Coronary artery (tissue), 2 donors: ENCODE measurements around the gene ZNF548.

ENCODE experiments used
- DNase-seq: peaks from one replicate; pipeline ENCODE4 v3.0.0-alpha.2; 2017; ENCODE audit warnings: low spot score
- H3K27ac ChIP-seq, 2 donors: fragments of 200-600 bp; sonication (generic); one replicate each; pipeline ENCODE4 v1.5.1; 2016 to 2019
- H3K4me3 ChIP-seq: fragments of 200-600 bp; sonication (generic); 2 replicates; pipeline ENCODE4 v1.5.1; 2016; ENCODE audit warnings: mild to moderate bottlenecking, moderate library complexity
- TF ChIP-seq, protein P1 (sequence below): fragments of 200-600 bp; sonication (generic); IDR thresholded peaks from one replicate; pipeline ENCODE4 v1.5.1; 2019; ENCODE audit warnings: antibody characterized with exemption

The ZNF548 gene

DNA sequence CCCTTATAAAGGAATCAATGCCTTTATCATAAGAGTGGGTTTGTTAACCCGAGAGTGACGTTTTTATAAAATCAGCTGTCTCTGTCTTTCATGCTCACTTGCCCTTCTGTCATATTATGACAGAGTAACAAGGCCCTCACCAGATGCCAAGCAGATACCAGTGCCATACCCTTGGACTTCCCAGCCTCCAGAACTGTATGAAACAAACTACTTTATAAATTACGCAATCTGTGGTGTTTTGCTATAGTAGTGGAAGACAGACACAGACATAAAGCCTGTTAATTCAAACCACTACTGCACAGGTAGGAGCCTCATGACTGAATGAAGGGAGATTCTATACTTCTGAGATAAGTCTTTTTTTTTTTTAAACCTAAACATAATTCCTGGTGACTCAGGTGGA lies 62.7 kb downstream of the ZNF548 start:
- H3K27ac ChIP-seq = no peak overlapping the region
- TF ChIP-seq, protein P1, sequence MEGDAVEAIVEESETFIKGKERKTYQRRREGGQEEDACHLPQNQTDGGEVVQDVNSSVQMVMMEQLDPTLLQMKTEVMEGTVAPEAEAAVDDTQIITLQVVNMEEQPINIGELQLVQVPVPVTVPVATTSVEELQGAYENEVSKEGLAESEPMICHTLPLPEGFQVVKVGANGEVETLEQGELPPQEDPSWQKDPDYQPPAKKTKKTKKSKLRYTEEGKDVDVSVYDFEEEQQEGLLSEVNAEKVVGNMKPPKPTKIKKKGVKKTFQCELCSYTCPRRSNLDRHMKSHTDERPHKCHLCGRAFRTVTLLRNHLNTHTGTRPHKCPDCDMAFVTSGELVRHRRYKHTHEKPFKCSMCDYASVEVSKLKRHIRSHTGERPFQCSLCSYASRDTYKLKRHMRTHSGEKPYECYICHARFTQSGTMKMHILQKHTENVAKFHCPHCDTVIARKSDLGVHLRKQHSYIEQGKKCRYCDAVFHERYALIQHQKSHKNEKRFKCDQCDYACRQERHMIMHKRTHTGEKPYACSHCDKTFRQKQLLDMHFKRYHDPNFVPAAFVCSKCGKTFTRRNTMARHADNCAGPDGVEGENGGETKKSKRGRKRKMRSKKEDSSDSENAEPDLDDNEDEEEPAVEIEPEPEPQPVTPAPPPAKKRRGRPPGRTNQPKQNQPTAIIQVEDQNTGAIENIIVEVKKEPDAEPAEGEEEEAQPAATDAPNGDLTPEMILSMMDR = no peak
- no peak overlapping the region for H3K4me3 ChIP-seq
- no peak for DNase-seq
